K562 (cell line): ENCODE data around the gene CCDC148. TPM values are rescaled to one million over a fixed set of nuclear protein-coding genes. Genes with fewer than 3 reads are reported as not detected.

Experiments
- ARID1B ChIP-seq: fragments of 450-650 bp; IDR thresholded peaks from 2 replicates; pipeline ENCODE4 v1.6.1; 2016; ENCODE audit warnings: antibody characterized with exemption, mild to moderate bottlenecking, inconsistent platforms
- DPF2 ChIP-seq: fragments of 450-650 bp; IDR thresholded peaks from 2 replicates; pipeline ENCODE4 v1.6.1; 2016
- MCM2 ChIP-seq: fragments of 450-650 bp; IDR thresholded peaks from 2 replicates; pipeline ENCODE4 v1.6.1; 2017; ENCODE audit warnings: low read depth, mild to moderate bottlenecking
- MEIS2 ChIP-seq: fragments of 450-650 bp; IDR thresholded peaks from 2 replicates; pipeline ENCODE4 v1.6.1; 2014; ENCODE audit warnings: mild to moderate bottlenecking; ENCODE audit not compliant: partially characterized antibody
- ZKSCAN1 ChIP-seq: fragments of 150-350 bp; IDR thresholded peaks from 2 replicates; pipeline ENCODE4 v1.6.1; 2016; ENCODE audit warnings: low read depth, low read length
- ZNF507 ChIP-seq: conservative IDR thresholded peaks from 2 replicates; pipeline ENCODE4 v1.6.1; 2017; ENCODE audit warnings: missing genetic modification characterization, missing compliant biosample characterization
- ZNF584 ChIP-seq: fragments of 200-800 bp; sonication (Bioruptor generic); IDR thresholded peaks from 2 replicates; pipeline ENCODE4 v1.6.1; 2016; ENCODE audit warnings: low read depth, mild to moderate bottlenecking, missing genetic modification characterization, missing compliant biosample characterization
- polyA plus RNA-seq, 8 experiments: library from polyadenylated mRNA; depleted of rRNA in 4 of 8; stranded (reverse) in 5 of 8; unstranded in 3 of 8; fragments of >200 nt; fragmentation: Nextera tagmentation in 2 of 8; fragmentation: Illumina TruSeq in 1 of 8; extraction: Ambion mirVana in 2 of 8; extraction: Trizol in 1 of 8; gene quantifications; 2 replicates each; pipeline versions ENCODE4 v1.2.1 to v1.2.3, GENCODE V29; 2011 to 2014; ENCODE audit warnings: inconsistent platforms in 1 of 8, missing spikeins in 1 of 8
- total RNA-seq, 7 experiments: library from RNA; depleted of rRNA in 6 of 7; stranded (reverse); fragments of >200 nt in 6 of 7; fragmentation: Illumina TruSeq in 2 of 7; extraction: Trizol in 2 of 7; gene quantifications; 2 replicates each; pipeline versions ENCODE4 v1.2.1 to v1.2.3, GENCODE V29; 2011 to 2021; ENCODE audit warnings: low replicate concordance in 1 of 7
- TF ChIP-seq, protein P1 (sequence below), 2 experiments: IDR thresholded peaks in 1 of 2; conservative IDR thresholded peaks in 1 of 2; 2 replicates each; pipeline ENCODE4 v1.6.1; 2016; ENCODE audit warnings: low read depth in 2 of 2, mild to moderate bottlenecking in 1 of 2, missing compliant biosample characterization in 1 of 2, missing genetic modification characterization in 1 of 2, moderate library complexity in 1 of 2

Gene CCDC148
- total and polyA plus RNA-seq, 9 of the 15 experiments (the other 6 are each of a cell fraction or from before 2014, with no cell fraction given), result 0.10 to 1.4 (median 0.65) TPM

DNA sequence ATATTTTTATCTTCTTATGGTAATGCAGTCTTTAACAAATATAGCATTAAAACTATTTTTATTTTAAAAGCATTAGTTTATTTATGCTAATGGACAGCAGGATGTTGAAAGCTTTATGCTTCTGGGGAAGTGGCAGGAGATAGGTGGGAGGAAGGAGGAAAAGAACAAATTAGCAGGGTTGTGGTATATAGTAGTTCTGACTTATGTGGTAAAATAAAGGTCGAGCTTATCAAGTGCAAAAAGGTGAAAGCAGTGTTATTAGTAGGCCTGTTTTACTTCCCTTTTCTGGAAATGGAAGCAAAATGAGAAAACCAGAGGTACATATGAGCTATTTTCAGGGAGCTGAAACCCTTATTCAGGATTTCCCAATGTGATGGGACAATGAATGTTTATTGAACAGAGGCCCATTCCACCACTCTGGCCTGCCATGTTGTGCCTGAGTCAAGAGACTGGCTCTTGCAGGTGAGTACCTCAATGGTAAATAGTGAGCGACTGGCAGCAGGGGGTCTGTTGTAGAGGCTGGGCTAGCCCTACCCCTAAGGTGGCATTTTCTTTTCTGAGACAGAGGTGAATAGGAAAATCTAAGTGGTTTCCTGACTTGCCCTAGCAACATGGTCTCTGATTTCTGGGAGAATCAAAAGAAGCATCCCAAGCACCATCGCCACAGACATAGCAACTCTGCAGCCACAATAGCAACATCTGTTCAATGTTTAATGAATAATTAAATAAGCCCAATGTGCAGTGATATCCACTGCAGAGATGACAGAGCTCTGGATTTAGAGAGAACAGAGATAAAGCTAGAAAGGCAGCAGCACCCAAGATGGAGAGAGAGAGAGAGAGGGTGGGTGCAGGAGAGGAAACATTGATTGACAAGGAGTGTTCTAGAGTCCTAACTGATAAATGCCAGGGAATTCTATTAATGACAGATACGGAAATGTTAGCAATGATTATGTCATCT is 235.2 kb downstream of the CCDC148 start (continued):
- TF ChIP-seq MCM2 (no peak), DPF2 (no peak), ZKSCAN1 (0 out of 2 replicates have a peak, but pooled peaks have one; percentile 68), ZNF584 (CRISPR knock-in tag) (no peak), MEIS2 (peak; percentile 62), ZNF507 (tag) (no peak), ARID1B (peak; percentile 56)
- TF ChIP-seq, protein P1, sequence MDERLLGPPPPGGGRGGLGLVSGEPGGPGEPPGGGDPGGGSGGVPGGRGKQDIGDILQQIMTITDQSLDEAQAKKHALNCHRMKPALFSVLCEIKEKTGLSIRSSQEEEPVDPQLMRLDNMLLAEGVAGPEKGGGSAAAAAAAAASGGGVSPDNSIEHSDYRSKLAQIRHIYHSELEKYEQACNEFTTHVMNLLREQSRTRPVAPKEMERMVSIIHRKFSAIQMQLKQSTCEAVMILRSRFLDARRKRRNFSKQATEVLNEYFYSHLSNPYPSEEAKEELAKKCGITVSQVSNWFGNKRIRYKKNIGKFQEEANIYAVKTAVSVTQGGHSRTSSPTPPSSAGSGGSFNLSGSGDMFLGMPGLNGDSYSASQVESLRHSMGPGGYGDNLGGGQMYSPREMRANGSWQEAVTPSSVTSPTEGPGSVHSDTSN (CRISPR knock-in tag; IDR thresholded peaks at IDR 0.05; ENCODE audit: low read depth), result no peak
- TF ChIP-seq, protein P1 (tag; conservative IDR thresholded peaks at IDR 0.05; ENCODE audit: low read depth), result no peak
